ENCODE results near the gene GATAD2B. TPM values are rescaled to one million over a fixed set of nuclear protein-coding genes. Genes with fewer than 3 reads are reported as not detected.

The GATAD2B gene
- total and polyA plus RNA-seq, 2 donors (not counting 1 experiment from before 2014, with no cell fraction given), result 4.8 to 5.2 TPM

DNA sequence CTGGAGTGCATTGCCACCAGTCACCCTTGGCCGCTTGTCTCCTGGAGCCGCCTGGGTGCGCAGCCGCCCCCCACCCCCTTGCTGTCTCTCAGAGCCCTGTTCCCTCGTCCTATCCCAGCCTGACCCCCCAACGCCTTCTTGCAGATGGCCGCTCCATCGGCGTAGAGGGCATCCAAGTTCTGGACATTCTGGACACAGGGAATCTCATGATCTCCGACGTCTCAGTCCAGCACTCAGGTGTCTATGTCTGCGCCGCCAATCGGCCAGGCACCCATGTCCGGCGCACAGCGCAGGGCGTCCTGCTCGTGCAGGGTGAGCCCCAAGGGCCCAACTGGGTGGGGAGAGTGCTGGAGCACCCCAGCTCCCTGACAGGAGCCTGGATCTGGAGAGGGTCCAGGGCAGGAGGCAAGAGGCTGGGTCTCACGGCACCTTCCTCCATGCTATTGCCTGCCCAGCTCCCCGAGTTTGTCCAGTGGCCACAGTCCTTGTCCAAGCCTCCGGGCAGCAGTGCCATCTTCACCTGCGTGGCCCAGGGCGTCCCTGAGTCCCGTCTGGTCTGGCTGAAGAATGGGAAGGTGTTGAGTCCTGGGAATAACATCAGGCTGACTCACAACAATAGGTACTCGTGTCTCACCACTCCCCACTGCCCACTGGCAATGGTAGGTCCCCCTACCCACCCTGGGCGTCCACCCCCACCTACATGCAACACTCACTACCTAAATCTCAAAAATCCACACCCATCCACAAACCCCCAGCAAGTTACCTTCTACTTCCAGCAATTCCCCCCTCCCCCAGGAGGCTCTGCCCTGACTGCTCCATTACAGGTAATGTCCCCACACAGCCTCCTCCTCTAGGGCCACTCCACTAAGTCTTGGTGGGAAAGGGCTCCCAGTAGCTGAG, 123.0 kb downstream of the GATAD2B start:
- TF ChIP-seq, protein P1, sequence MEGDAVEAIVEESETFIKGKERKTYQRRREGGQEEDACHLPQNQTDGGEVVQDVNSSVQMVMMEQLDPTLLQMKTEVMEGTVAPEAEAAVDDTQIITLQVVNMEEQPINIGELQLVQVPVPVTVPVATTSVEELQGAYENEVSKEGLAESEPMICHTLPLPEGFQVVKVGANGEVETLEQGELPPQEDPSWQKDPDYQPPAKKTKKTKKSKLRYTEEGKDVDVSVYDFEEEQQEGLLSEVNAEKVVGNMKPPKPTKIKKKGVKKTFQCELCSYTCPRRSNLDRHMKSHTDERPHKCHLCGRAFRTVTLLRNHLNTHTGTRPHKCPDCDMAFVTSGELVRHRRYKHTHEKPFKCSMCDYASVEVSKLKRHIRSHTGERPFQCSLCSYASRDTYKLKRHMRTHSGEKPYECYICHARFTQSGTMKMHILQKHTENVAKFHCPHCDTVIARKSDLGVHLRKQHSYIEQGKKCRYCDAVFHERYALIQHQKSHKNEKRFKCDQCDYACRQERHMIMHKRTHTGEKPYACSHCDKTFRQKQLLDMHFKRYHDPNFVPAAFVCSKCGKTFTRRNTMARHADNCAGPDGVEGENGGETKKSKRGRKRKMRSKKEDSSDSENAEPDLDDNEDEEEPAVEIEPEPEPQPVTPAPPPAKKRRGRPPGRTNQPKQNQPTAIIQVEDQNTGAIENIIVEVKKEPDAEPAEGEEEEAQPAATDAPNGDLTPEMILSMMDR (conservative IDR thresholded peaks at IDR 0.05 in 1 of 2, IDR thresholded peaks at IDR 0.05 in 1 of 2; ENCODE audit: low read depth in 1 of 2, low read length in 2 of 2), result no peak
- TF ChIP-seq EZH2 (IDR thresholded peaks at IDR 0.05; ENCODE audit: low read length, missing control alignments), result no peak
- Histone ChIP-seq H3K79me2 (ENCODE audit: control insufficient read depth, insufficient read depth, low read length) (no peaks in the 10 kb centered on the region), H2AFZ (ENCODE audit: low read length) (no peak overlapping the region)

DNA sequence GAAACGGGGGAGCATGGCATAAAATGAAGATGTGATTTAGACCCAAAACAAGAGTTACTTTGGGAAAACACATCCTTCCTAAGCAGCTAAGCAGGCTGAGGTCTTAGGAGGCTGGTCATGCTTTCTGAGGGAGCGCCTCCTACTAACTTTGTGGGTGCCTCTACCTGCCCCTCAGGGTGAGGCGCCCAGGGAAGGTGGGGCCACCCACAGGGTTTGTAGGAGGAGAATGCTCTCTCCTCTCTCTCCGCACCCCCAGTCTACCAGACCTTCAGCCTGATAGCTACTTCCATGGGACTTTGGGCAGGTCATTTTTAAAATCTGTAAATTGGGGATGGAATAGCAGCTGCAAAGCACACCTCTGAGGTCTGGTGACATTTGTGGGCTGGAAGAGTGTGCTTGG, 123.8 kb downstream of the GATAD2B start:
- no peaks in the 10 kb centered on the region for H3K27me3 ChIP-seq (ENCODE audit: control insufficient read depth, insufficient read depth, low read length)
- H3K27ac ChIP-seq (ENCODE audit: insufficient read depth, low read length), result no peak overlapping the region
- H3K4me1 ChIP-seq (ENCODE audit: control insufficient read depth, extremely low read depth, insufficient read depth, low read length), result no peaks in the 10 kb centered on the region
- H4K20me1 ChIP-seq (ENCODE audit: control insufficient read depth, extremely low read depth, insufficient read depth, low read length), result no peaks in the 10 kb centered on the region
- H3K79me2 ChIP-seq (ENCODE audit: control insufficient read depth, insufficient read depth, low read length), result no peaks in the 10 kb centered on the region
- H3K9me3 ChIP-seq (ENCODE audit: control insufficient read depth, insufficient read depth, low read depth, low read length), result no peaks in the 10 kb centered on the region
- H2AFZ ChIP-seq (ENCODE audit: low read length), result no peak overlapping the region
- no peak for DNase-seq (ENCODE audit: low read depth in 2 of 2)
- H3K4me3 ChIP-seq (replicated peaks in 1 of 4; ENCODE audit: control extremely low read depth in 1 of 4, insufficient read depth in 1 of 4, low read depth in 3 of 4, low read length in 4 of 4), result no peak overlapping the region
- H3K4me2 ChIP-seq (ENCODE audit: extremely low read depth, insufficient read depth, low read length), result no peak overlapping the region
- TF ChIP-seq, protein P1 (conservative IDR thresholded peaks at IDR 0.05 in 1 of 2, IDR thresholded peaks at IDR 0.05 in 1 of 2; ENCODE audit: low read depth in 1 of 2, low read length in 2 of 2), result no peak
- TF ChIP-seq EZH2 (IDR thresholded peaks at IDR 0.05; ENCODE audit: low read length, missing control alignments), result no peak
- no peaks in the 10 kb centered on the region for H3K36me3 ChIP-seq (ENCODE audit: control insufficient read depth, insufficient read depth, low read length)
- no peak overlapping the region for H3K9ac ChIP-seq (ENCODE audit: insufficient read depth, low read length)

More for the DNA sequence above, 123.0 kb downstream of the GATAD2B start:
- Histone ChIP-seq H3K4me1 (ENCODE audit: control insufficient read depth, extremely low read depth, insufficient read depth, low read length) (no peaks in the 10 kb centered on the region), H3K4me3 (replicated peaks in 1 of 4; ENCODE audit: control extremely low read depth in 1 of 4, insufficient read depth in 1 of 4, low read depth in 3 of 4, low read length in 4 of 4) (no peak overlapping the region), H3K9me3 (ENCODE audit: control insufficient read depth, insufficient read depth, low read depth, low read length) (no peaks in the 10 kb centered on the region), H3K36me3 (ENCODE audit: control insufficient read depth, insufficient read depth, low read length) (no peaks in the 10 kb centered on the region), H3K27me3 (ENCODE audit: control insufficient read depth, insufficient read depth, low read length) (no peaks in the 10 kb centered on the region), H3K4me2 (ENCODE audit: extremely low read depth, insufficient read depth, low read length) (no peak overlapping the region), H4K20me1 (ENCODE audit: control insufficient read depth, extremely low read depth, insufficient read depth, low read length) (no peaks in the 10 kb centered on the region), H3K27ac (ENCODE audit: insufficient read depth, low read length) (no peak overlapping the region), H3K9ac (ENCODE audit: insufficient read depth, low read length) (no peak overlapping the region)
- no peak for DNase-seq (ENCODE audit: low read depth in 2 of 2)

DNA sequence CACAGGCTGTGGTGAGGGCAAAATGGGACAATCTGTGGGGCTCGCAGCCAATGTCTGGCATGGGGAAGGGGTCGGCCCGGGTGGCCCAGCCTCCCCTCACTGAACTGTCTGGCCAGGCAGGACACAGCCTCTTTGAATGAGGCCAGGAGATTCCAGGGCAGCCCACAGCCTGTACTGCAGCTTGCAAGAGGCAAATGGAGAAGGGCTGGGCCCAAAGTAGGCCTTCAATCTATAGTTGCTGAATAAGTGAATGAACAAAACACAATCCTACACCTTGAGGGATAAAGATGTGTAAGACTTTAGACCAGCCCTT, 124.3 kb downstream of the GATAD2B start:
- TF ChIP-seq, protein P1 (conservative IDR thresholded peaks at IDR 0.05 in 1 of 2, IDR thresholded peaks at IDR 0.05 in 1 of 2; ENCODE audit: low read depth in 1 of 2, low read length in 2 of 2), result no peak
- no peak for TF ChIP-seq EZH2 (IDR thresholded peaks at IDR 0.05; ENCODE audit: low read length, missing control alignments)

More for the DNA sequence above, 124.3 kb downstream of the GATAD2B start:
- H2AFZ ChIP-seq (ENCODE audit: low read length), result no peak overlapping the region
- H3K4me3 ChIP-seq (replicated peaks in 1 of 4; ENCODE audit: control extremely low read depth in 1 of 4, insufficient read depth in 1 of 4, low read depth in 3 of 4, low read length in 4 of 4), result no peak overlapping the region
- no peaks in the 10 kb centered on the region for H3K36me3 ChIP-seq (ENCODE audit: control insufficient read depth, insufficient read depth, low read length)
- no peak overlapping the region for H3K4me2 ChIP-seq (ENCODE audit: extremely low read depth, insufficient read depth, low read length)
- no peak overlapping the region for H3K27ac ChIP-seq (ENCODE audit: insufficient read depth, low read length)
- no peaks in the 10 kb centered on the region for H4K20me1 ChIP-seq (ENCODE audit: control insufficient read depth, extremely low read depth, insufficient read depth, low read length)
- DNase-seq (ENCODE audit: low read depth in 2 of 2), result no peak
- no peaks in the 10 kb centered on the region for H3K4me1 ChIP-seq (ENCODE audit: control insufficient read depth, extremely low read depth, insufficient read depth, low read length)
- no peaks in the 10 kb centered on the region for H3K9me3 ChIP-seq (ENCODE audit: control insufficient read depth, insufficient read depth, low read depth, low read length)
- H3K9ac ChIP-seq (ENCODE audit: insufficient read depth, low read length), result no peak overlapping the region
- no peaks in the 10 kb centered on the region for H3K79me2 ChIP-seq (ENCODE audit: control insufficient read depth, insufficient read depth, low read length)
- H3K27me3 ChIP-seq (ENCODE audit: control insufficient read depth, insufficient read depth, low read length), result no peaks in the 10 kb centered on the region

Data from fibroblast of lung (primary cell).